Stimulated activated naive B cell treated with anti-CD40 and anti-IgM and Interleukin-4, amounts not matched to agents 10 μg/mL and 1 μg/mL and 100 μg/mL, for 72 hours (primary cell): Measurements from ENCODE around the gene CREG1.
A peak's percentile ranks its signal among the peaks of the same experiment; 100 is the strongest.

Experiments used
- ATAC-seq, 2 donors: fragments of 150-1000 bp; cut with Tn5 transposase; replicated peaks; 2 replicates each; pipeline ENCODE4 v1.10.0; 2021; ENCODE audit warnings: moderate library complexity in 1 of 2
- DNase-seq: peaks from one replicate; pipeline ENCODE4 v3.0.0; 2021
- H3K27ac Mint-ChIP-seq: one replicate; pipeline ENCODE4 v1.8.0; 2022; ENCODE audit warnings: mild to moderate bottlenecking, mixed read lengths
- H3K27me3 Mint-ChIP-seq, 2 donors: one replicate each; pipeline ENCODE4 v1.8.0; 2022; ENCODE audit warnings: mixed read lengths in 2 of 2
- H3K36me3 Mint-ChIP-seq, 2 donors: one replicate each; pipeline ENCODE4 v1.8.0; 2022; ENCODE audit warnings: mixed read lengths in 2 of 2, mild to moderate bottlenecking in 1 of 2
- H3K4me1 Mint-ChIP-seq, 2 donors: one replicate each; pipeline ENCODE4 v1.8.0; 2022; ENCODE audit warnings: mixed read lengths in 2 of 2, mild to moderate bottlenecking in 1 of 2
- H3K4me3 Mint-ChIP-seq, 2 donors: one replicate each; pipeline ENCODE4 v1.8.0; 2022; ENCODE audit warnings: mild to moderate bottlenecking in 2 of 2, mixed read lengths in 2 of 2, moderate library complexity in 1 of 2
- H3K9me3 Mint-ChIP-seq, 2 donors: one replicate each; pipeline ENCODE4 v1.8.0; 2022; ENCODE audit warnings: mixed read lengths in 2 of 2, mild to moderate bottlenecking in 1 of 2

Gene CREG1

GRCh38 chr1:167554028-167554779 lies 642 bp upstream of the CREG1 start:
- Mint-ChIP-seq H3K36me3 (no peaks in the 10 kb centered on the region), H3K27ac (peak overlapping the region; percentile 16), H3K4me3 (peak overlapping the region; percentile 89), H3K27me3 (no peaks in the 10 kb centered on the region), H3K4me1 (peaks cover 20 to 27% of the 10 kb centered on the region in 2 donors), H3K9me3 (no peaks in the 10 kb centered on the region)
- DNase-seq (no peak), ATAC-seq (peak; percentile 12 to 15)

GRCh38 chr1:167551362-167551761 lies 2.2 kb downstream of the CREG1 start:
- H3K27ac Mint-ChIP-seq: no peak overlapping the region
- no peak overlapping the region for H3K4me3 Mint-ChIP-seq
- no peaks in the 10 kb centered on the region for H3K27me3 Mint-ChIP-seq
- H3K9me3 Mint-ChIP-seq: no peaks in the 10 kb centered on the region
- ATAC-seq: no peak
- peaks cover 23 to 34% of the 10 kb centered on the region in 2 donors for H3K4me1 Mint-ChIP-seq
- no peak for DNase-seq
- peaks cover 8 to 15% of the 10 kb centered on the region in 2 donors for H3K36me3 Mint-ChIP-seq

- DNase-seq (no peak), ATAC-seq (no peak)
- H3K36me3 Mint-ChIP-seq: peaks cover 15 to 22% of the 10 kb centered on the region in 2 donors
- no peaks in the 10 kb centered on the region for H3K9me3 Mint-ChIP-seq
- H3K4me3 Mint-ChIP-seq: no peak overlapping the region
- peak overlapping the region; percentile 25 for H3K27ac Mint-ChIP-seq
- H3K4me1 Mint-ChIP-seq: peaks cover 15 to 18% of the 10 kb centered on the region in 2 donors
- no peaks in the 10 kb centered on the region for H3K27me3 Mint-ChIP-seq
Observed at GRCh38 chr1:167548059-167548932, 5.3 kb downstream of the CREG1 start.

GRCh38 chr1:167546935-167547334 lies 6.6 kb downstream of the CREG1 start:
- Mint-ChIP-seq H3K4me3 (no peak overlapping the region), H3K36me3 (peaks cover 15 to 31% of the 10 kb centered on the region in 2 donors), H3K4me1 (peaks cover 14 to 18% of the 10 kb centered on the region in 2 donors), H3K27ac (no peak overlapping the region), H3K27me3 (no peaks in the 10 kb centered on the region), H3K9me3 (no peaks in the 10 kb centered on the region)
- no peak for DNase-seq
- ATAC-seq: no peak

- H3K27ac Mint-ChIP-seq: no peak overlapping the region
- H3K27me3 Mint-ChIP-seq: no peaks in the 10 kb centered on the region
- peaks cover 16 to 20% of the 10 kb centered on the region in 2 donors for H3K4me1 Mint-ChIP-seq
- no peak overlapping the region for H3K4me3 Mint-ChIP-seq
- ATAC-seq: no peak
- DNase-seq: no peak
- peaks cover 15 to 32% of the 10 kb centered on the region in 2 donors for H3K36me3 Mint-ChIP-seq
- H3K9me3 Mint-ChIP-seq: no peaks in the 10 kb centered on the region
Observed at GRCh38 chr1:167545349-167545748, 8.2 kb downstream of the CREG1 start.

GRCh38 chr1:167544447-167545093 lies 9.0 kb downstream of the CREG1 start:
- DNase-seq (no peak), ATAC-seq (no peak)
- Mint-ChIP-seq H3K27ac (peak overlapping the region; percentile 73), H3K4me3 (no peak overlapping the region), H3K4me1 (peaks cover 20 to 27% of the 10 kb centered on the region in 2 donors), H3K9me3 (no peaks in the 10 kb centered on the region), H3K27me3 (no peaks in the 10 kb centered on the region), H3K36me3 (peaks cover 17 to 32% of the 10 kb centered on the region in 2 donors)

- H3K4me1 Mint-ChIP-seq: peaks cover 22 to 31% of the 10 kb centered on the region in 2 donors
- H3K9me3 Mint-ChIP-seq: no peaks in the 10 kb centered on the region
- H3K27me3 Mint-ChIP-seq: no peaks in the 10 kb centered on the region
- peaks cover 17 to 29% of the 10 kb centered on the region in 2 donors for H3K36me3 Mint-ChIP-seq
- no peak for DNase-seq
- H3K27ac Mint-ChIP-seq: no peak overlapping the region
- H3K4me3 Mint-ChIP-seq: no peak overlapping the region
- no peak for ATAC-seq
Observed at GRCh38 chr1:167543199-167543990, 10.2 kb downstream of the CREG1 start.

GRCh38 chr1:167542109-167543032 lies 11.2 kb downstream of the CREG1 start:
- Mint-ChIP-seq H3K9me3 (no peaks in the 10 kb centered on the region), H3K27ac (no peak overlapping the region), H3K4me3 (no peak overlapping the region), H3K4me1 (peaks cover 24 to 31% of the 10 kb centered on the region in 2 donors), H3K36me3 (peaks cover 14 to 24% of the 10 kb centered on the region in 2 donors), H3K27me3 (no peaks in the 10 kb centered on the region)
- DNase-seq: no peak
- peak in 1 of 2 donors; percentile 31 for ATAC-seq

GRCh38 chr1:167541610-167542009 lies 12.0 kb downstream of the CREG1 start:
- Mint-ChIP-seq H3K27me3 (no peaks in the 10 kb centered on the region), H3K9me3 (no peaks in the 10 kb centered on the region), H3K4me1 (peaks cover 24 to 31% of the 10 kb centered on the region in 2 donors), H3K36me3 (peaks cover 9 to 17% of the 10 kb centered on the region in 2 donors), H3K4me3 (no peak overlapping the region), H3K27ac (no peak overlapping the region)
- ATAC-seq: no peak
- no peak for DNase-seq

- Mint-ChIP-seq H3K4me3 (no peak overlapping the region), H3K9me3 (no peaks in the 10 kb centered on the region), H3K4me1 (peaks cover 24 to 31% of the 10 kb centered on the region in 2 donors), H3K27me3 (no peaks in the 10 kb centered on the region), H3K27ac (no peak overlapping the region), H3K36me3 (peaks cover 9 to 17% of the 10 kb centered on the region in 2 donors)
- DNase-seq: no peak
- no peak for ATAC-seq
Observed at GRCh38 chr1:167541003-167541402, 12.6 kb downstream of the CREG1 start.

GRCh38 chr1:167538657-167539056 lies 14.9 kb downstream of the CREG1 start:
- ATAC-seq: no peak
- no peak for DNase-seq
- Mint-ChIP-seq H3K9me3 (no peaks in the 10 kb centered on the region), H3K36me3 (peaks cover 2 to 10% of the 10 kb centered on the region in 2 donors), H3K4me3 (peak overlapping the region; percentile 35 to 44), H3K27ac (peak overlapping the region; percentile 25), H3K27me3 (no peaks in the 10 kb centered on the region), H3K4me1 (peaks cover 22 to 31% of the 10 kb centered on the region in 2 donors)

- H3K27me3 Mint-ChIP-seq: no peaks in the 10 kb centered on the region
- H3K27ac Mint-ChIP-seq: no peak overlapping the region
- H3K9me3 Mint-ChIP-seq: no peaks in the 10 kb centered on the region
- peaks cover 4% of the 10 kb centered on the region in 2 donors for H3K4me1 Mint-ChIP-seq
- H3K36me3 Mint-ChIP-seq: no peaks in the 10 kb centered on the region
- ATAC-seq: peak; percentile 60 to 73
- DNase-seq: peak; percentile 50
- no peak overlapping the region for H3K4me3 Mint-ChIP-seq
Observed at GRCh38 chr1:167533851-167534300, 19.7 kb downstream of the CREG1 start.
